Body of pancreas (tissue), 4 donors: ENCODE measurements around the gene CAVIN4.

Experiments
- POLR2A ChIP-seq, 3 donors: fragments of 450-650 bp; IDR thresholded peaks; one replicate each; pipeline ENCODE4 v1.6.1; 2016; ENCODE audit warnings: antibody characterized with exemption in 3 of 3, mild to moderate bottlenecking in 2 of 3
- TF ChIP-seq, protein P1 (sequence below), 7 experiments: fragments of 450-650 bp in 4 of 7; fragments of 200-600 bp in 3 of 7; sonication (generic) in 3 of 7; IDR thresholded peaks; one replicate each; pipeline ENCODE4 v1.5.1; 2016 to 2019; ENCODE audit warnings: antibody characterized with exemption in 7 of 7

DNA sequence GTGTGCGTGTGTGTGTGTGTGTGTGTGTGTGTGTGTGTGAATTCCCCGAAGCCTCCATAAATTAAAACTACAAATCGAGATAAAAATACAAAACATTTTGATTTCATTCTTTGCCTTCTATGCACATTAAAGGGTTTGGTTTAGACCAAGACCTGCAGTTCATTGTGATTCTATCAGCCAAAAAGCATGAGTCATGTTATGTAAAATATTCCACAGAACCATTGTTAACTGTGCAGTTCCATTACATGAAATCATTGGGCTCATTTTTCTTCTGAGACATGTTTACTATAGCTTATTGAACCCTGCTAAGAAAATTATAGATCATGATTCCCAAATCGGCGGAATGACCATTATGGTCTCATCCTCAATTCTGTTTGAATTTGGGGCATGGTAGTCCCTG, 11.7 kb downstream of the CAVIN4 start:
- no peak for TF ChIP-seq POLR2A (IDR thresholded peaks at IDR 0.05)
- TF ChIP-seq, protein P1, sequence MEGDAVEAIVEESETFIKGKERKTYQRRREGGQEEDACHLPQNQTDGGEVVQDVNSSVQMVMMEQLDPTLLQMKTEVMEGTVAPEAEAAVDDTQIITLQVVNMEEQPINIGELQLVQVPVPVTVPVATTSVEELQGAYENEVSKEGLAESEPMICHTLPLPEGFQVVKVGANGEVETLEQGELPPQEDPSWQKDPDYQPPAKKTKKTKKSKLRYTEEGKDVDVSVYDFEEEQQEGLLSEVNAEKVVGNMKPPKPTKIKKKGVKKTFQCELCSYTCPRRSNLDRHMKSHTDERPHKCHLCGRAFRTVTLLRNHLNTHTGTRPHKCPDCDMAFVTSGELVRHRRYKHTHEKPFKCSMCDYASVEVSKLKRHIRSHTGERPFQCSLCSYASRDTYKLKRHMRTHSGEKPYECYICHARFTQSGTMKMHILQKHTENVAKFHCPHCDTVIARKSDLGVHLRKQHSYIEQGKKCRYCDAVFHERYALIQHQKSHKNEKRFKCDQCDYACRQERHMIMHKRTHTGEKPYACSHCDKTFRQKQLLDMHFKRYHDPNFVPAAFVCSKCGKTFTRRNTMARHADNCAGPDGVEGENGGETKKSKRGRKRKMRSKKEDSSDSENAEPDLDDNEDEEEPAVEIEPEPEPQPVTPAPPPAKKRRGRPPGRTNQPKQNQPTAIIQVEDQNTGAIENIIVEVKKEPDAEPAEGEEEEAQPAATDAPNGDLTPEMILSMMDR (IDR thresholded peaks at IDR 0.05), result no peak
